ENCODE measurements around the gene NLGN4X.

Gene NLGN4X

DNA sequence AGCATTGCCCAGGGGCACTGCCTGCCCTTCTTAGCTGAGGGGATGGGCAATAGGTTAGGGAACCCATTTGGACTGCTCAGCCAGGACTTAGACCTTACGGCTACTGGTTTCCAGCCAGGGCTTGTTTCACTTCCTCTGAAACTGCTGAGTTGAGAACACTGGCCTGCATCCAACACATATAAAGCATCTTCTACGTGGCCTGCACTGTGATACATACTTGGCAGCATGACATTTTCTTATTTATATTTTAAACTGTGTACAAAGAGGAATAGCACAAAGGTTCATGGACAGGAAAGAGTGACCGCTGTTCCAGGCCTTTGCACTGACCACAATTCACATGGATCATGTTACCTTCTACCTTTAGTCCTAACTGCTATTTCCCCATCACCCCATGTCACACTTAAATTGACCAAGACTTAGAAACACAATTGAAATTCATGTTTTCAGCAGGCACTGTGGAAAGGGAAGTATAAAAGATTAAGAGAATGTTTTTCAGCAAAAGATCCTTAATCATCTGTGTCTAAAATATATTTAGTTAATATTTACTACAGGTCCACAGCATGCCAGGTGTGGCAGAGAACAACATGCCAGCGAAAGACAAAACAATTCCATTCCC is 43.7 kb downstream of the NLGN4X start:
- no peaks in the 10 kb centered on the region for H3K9me3 ChIP-seq (ENCODE audit: severe bottlenecking)
- no peak overlapping the region for H3K27ac ChIP-seq
- TF ChIP-seq, protein P1, sequence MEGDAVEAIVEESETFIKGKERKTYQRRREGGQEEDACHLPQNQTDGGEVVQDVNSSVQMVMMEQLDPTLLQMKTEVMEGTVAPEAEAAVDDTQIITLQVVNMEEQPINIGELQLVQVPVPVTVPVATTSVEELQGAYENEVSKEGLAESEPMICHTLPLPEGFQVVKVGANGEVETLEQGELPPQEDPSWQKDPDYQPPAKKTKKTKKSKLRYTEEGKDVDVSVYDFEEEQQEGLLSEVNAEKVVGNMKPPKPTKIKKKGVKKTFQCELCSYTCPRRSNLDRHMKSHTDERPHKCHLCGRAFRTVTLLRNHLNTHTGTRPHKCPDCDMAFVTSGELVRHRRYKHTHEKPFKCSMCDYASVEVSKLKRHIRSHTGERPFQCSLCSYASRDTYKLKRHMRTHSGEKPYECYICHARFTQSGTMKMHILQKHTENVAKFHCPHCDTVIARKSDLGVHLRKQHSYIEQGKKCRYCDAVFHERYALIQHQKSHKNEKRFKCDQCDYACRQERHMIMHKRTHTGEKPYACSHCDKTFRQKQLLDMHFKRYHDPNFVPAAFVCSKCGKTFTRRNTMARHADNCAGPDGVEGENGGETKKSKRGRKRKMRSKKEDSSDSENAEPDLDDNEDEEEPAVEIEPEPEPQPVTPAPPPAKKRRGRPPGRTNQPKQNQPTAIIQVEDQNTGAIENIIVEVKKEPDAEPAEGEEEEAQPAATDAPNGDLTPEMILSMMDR (IDR thresholded peaks at IDR 0.05; ENCODE audit: low read depth, low read length) = no peak
- no peak overlapping the region for H3K4me3 ChIP-seq (ENCODE audit: low read depth, low read length)
- H3K36me3 ChIP-seq = no peaks in the 10 kb centered on the region
- no peak for DNase-seq
- H3K27me3 ChIP-seq (ENCODE audit: insufficient read depth, low read depth, severe bottlenecking) = peaks cover 24% of the 10 kb centered on the region

DNA sequence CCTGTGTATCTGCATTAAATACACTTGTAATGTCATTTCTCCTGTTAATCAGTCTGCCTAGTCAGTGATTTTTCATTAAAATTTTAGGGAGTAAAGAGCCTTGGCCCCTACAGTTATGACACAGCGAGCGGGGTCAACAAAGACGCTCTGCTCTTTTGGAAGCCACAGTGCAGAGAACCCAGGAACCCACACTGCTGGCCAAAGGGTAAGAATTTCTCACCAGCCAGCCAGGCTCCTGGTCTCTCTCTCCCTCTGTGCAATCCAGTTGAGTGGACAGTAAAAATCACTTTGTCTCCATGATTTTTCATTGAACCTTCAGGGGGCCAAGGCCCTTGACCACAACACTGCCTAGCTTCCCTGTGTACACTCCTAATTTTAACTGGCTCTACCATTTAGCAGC is 52.8 kb downstream of the NLGN4X start:
- Histone ChIP-seq H3K9me3 (ENCODE audit: severe bottlenecking) (no peaks in the 10 kb centered on the region), H3K4me3 (ENCODE audit: low read depth, low read length) (no peak overlapping the region), H3K36me3 (no peaks in the 10 kb centered on the region), H3K27ac (no peak overlapping the region), H3K27me3 (ENCODE audit: insufficient read depth, low read depth, severe bottlenecking) (peaks cover 23% of the 10 kb centered on the region)
- TF ChIP-seq, protein P1 (IDR thresholded peaks at IDR 0.05; ENCODE audit: low read depth, low read length) = no peak
- no peak for DNase-seq

DNA sequence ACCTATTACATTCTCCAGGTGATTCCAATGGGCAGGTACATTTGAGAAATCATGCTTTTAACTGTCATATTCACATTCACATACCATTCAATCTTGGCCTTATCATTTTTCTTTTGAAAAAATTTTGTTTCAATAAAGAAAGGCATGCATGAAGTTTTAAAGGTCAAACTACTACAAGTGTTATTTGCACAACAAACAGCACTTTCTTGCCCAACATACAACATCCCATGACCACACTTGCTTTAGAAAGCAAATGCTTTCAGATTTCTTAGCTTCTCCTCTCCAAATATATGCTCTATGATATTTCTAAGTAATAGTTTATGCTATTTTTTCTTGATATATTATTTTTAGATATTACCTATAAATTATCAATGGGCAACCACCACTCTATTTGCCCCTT is 58.2 kb downstream of the NLGN4X start:
- no peak overlapping the region for H3K27ac ChIP-seq
- TF ChIP-seq, protein P1 (IDR thresholded peaks at IDR 0.05; ENCODE audit: low read depth, low read length) = no peak
- peaks cover 36% of the 10 kb centered on the region for H3K27me3 ChIP-seq (ENCODE audit: insufficient read depth, low read depth, severe bottlenecking)
- no peaks in the 10 kb centered on the region for H3K36me3 ChIP-seq
- no peak for DNase-seq
- H3K9me3 ChIP-seq (ENCODE audit: severe bottlenecking) = no peaks in the 10 kb centered on the region
- H3K4me3 ChIP-seq (ENCODE audit: low read depth, low read length) = no peak overlapping the region

DNA sequence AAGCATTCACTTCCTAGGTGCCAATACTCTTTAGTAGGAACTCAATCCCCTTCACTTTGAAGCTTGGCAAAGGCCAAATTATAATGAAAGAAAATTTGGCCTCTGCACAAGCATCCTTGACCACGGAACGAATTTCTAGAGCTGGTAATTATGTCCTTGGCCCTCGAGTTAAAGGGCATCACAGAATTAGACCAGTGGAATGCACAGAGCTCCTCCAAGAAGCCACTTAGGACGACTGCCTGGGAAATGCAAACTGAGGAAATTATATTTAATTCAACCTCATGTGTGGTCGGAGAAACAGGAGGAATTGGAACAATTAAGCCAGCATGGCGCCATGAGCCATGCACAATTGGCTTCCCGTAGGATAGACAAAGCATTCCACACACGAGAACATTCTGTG is 59.3 kb downstream of the NLGN4X start:
- no peak overlapping the region for H3K4me3 ChIP-seq (ENCODE audit: low read depth, low read length)
- no peak for DNase-seq
- no peaks in the 10 kb centered on the region for H3K9me3 ChIP-seq (ENCODE audit: severe bottlenecking)
- no peaks in the 10 kb centered on the region for H3K36me3 ChIP-seq
- H3K27me3 ChIP-seq (ENCODE audit: insufficient read depth, low read depth, severe bottlenecking) = peaks cover 36% of the 10 kb centered on the region
- H3K27ac ChIP-seq = no peak overlapping the region
- TF ChIP-seq, protein P1 (IDR thresholded peaks at IDR 0.05; ENCODE audit: low read depth, low read length) = no peak

DNA sequence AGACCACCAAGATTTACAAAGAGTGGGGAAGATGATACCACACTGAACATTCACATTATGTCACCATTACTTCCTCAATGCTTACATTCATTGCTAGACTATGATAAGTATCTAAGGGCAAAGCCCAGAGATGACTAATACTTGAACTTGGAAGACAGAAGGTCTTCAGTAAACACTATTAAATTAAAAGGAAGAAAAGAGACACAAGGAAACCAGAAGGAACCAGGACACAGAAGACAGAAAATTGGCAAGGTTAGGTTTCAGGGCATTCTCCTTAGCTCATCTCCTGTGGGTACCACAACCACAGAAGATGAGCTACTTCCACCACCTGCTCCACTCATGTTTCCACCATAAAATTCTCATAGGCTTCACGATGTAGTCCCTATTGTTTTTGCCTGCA is 64.9 kb downstream of the NLGN4X start:
- Histone ChIP-seq H3K36me3 (no peaks in the 10 kb centered on the region), H3K27me3 (ENCODE audit: insufficient read depth, low read depth, severe bottlenecking) (peaks cover 12% of the 10 kb centered on the region), H3K27ac (no peak overlapping the region), H3K4me3 (ENCODE audit: low read depth, low read length) (no peak overlapping the region), H3K9me3 (ENCODE audit: severe bottlenecking) (no peaks in the 10 kb centered on the region)
- TF ChIP-seq, protein P1 (IDR thresholded peaks at IDR 0.05; ENCODE audit: low read depth, low read length) = no peak
- no peak for DNase-seq

DNA sequence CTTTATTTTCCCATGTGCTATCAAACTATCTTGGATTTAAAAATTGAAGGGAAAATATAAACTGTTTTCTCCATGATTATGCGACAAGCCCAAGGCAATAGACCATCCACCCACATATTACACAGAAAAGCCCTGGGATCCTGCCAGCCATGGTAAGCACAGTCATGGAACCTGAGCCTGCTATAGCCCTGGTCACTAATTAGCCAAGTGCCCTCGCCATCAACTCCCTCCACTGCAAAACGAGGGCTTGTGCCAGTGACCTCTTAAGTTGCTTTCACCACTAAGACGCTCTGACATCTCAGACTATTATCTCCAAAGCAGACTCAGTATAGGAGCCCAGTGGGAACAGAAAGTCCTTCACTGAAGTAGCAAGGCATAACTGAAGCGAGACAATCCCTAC is 69.2 kb downstream of the NLGN4X start:
- H3K4me3 ChIP-seq (ENCODE audit: low read depth, low read length) = no peak overlapping the region

More for the DNA sequence above, 69.2 kb downstream of the NLGN4X start:
- Histone ChIP-seq H3K27me3 (ENCODE audit: insufficient read depth, low read depth, severe bottlenecking) (peaks cover 3% of the 10 kb centered on the region), H3K27ac (no peak overlapping the region), H3K9me3 (ENCODE audit: severe bottlenecking) (no peaks in the 10 kb centered on the region), H3K36me3 (no peaks in the 10 kb centered on the region)
- TF ChIP-seq, protein P1 (IDR thresholded peaks at IDR 0.05; ENCODE audit: low read depth, low read length) = no peak
- no peak for DNase-seq

All from WERI-Rb-1 (cell line).